Stimulated activated CD4-positive, alpha-beta T cell treated with anti-CD3 and anti-CD28 coated beads, Interleukin-1b, Interleukin-23, amount 100 ng/mL, for 4 hours (primary cell): Measurements from ENCODE around the gene SORBS2.

Experiments
- DNase-seq, 2 donors: peaks; one replicate each; pipeline ENCODE4 v3.0.0-alpha.2; 2020; ENCODE audit warnings: low read depth in 2 of 2

SORBS2 gene

DNA sequence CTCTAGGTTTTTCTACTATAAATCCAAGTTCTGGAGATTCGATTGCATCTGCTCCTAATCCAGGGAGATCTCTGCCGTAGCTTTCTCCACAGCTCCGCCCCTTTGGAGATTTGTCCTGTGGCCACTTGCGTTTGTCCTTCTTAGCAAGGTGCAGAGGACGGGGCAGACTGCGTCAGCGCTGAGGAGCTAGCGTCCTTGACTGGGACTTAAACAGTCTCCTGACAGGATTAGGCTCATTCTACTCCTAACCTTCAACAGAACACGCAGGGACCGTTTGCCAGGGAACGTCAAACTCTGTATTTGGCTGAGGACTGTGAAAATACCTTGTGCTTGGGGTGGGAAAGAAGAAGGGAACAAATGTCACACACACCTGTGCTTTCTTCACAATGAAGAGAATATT is 38.6 kb downstream of the SORBS2 start:
- DNase-seq = no peak

DNA sequence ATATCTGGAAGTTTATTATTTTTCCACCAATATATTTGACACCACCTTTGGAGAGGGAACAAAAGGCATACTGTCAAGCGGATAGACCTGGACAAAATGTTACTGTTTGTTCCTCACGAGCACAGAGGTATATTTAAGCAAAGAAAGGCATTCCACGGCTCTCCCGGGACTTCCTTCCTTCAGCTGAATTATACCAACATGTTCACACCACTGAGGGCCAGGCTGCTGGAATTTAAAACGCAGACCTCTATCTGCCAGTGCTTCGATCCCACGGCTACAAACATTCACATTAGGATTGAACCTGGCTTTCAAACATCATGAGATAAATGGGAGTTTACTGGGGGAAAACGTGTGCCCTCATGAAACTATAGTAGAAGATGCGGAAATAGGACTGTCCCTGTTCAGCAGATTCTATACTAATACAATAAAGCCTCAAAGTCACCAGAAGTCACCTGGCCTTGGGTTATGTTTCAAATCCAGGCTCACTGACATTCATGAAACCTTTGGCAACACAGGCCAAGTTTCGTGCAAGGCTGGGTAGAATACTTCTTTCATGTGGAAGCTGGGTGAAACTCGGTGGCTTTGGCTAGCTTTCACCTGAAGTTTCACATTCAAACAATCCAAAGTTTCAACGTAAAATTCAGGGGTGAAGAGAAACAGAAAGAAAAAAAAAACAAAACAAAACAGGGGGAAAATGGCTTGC is 39.5 kb downstream of the SORBS2 start:
- no peak for DNase-seq

DNA sequence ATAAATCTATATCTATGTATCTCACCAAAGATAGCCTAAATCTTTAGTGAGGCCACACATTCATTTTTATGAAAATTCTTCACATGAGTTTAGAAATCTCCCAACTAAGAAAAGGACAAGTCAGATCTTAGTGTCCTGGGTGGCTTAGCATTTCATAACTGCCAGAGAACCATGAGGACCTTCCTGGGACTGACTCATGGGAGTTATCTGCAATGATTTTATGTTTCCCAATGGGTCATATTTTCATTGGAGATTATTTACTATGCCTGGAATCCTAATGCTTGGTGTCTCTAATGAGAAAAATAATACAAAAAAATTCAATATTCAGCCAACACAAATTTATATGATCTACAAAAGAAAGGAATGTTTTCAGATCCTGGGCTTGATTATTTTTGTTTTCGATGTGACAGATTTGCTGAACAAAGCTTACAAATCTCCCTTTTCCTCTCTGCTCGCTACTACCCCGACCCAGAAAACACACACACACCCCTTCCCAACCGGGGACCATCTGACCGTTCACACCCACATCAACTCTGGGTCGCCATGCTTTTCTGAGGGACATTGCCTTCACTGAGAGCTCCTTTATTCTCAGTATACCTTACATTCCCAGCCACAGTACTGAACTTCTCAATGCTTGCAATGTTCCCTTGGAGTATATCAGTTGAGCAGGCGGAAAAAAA is 40.1 kb downstream of the SORBS2 start:
- no peak for DNase-seq

DNA sequence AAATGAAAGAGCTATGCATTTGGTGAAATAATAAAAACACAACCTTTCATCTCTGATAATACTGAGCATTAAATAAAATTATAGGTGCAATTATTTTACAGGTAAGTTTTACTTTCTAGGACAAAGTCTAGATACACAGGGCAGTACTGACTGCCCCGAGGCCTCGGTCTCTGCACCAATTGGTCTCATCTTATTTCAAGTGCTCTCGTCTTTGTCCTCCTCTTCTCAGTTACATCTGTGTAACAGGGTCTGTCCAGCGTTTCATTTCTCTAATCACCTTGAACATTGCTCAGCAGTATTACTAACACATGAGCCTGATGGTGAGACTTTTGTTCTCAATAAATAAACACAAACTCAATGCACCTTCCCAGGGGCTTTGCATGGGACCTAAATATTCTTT is 44.5 kb downstream of the SORBS2 start:
- no peak for DNase-seq

DNA sequence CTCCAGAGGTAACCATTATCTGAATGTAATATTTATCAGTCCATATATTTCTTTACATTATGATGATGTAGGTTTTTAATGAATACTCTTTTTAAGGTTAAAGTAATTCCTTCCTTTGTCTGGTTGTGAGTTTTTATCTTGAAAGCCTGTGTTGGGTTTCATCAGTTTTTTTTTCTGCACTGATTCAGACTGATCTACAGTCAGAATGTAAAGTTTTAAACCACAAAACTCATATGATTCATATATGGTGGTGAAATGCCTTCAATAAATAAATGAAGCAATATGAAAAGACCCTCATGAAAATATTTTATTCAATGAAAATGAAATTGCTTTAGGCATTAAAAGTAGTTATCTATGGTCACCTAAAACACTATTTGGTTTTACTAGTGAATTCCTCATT is 47.1 kb downstream of the SORBS2 start:
- no peak for DNase-seq

DNA sequence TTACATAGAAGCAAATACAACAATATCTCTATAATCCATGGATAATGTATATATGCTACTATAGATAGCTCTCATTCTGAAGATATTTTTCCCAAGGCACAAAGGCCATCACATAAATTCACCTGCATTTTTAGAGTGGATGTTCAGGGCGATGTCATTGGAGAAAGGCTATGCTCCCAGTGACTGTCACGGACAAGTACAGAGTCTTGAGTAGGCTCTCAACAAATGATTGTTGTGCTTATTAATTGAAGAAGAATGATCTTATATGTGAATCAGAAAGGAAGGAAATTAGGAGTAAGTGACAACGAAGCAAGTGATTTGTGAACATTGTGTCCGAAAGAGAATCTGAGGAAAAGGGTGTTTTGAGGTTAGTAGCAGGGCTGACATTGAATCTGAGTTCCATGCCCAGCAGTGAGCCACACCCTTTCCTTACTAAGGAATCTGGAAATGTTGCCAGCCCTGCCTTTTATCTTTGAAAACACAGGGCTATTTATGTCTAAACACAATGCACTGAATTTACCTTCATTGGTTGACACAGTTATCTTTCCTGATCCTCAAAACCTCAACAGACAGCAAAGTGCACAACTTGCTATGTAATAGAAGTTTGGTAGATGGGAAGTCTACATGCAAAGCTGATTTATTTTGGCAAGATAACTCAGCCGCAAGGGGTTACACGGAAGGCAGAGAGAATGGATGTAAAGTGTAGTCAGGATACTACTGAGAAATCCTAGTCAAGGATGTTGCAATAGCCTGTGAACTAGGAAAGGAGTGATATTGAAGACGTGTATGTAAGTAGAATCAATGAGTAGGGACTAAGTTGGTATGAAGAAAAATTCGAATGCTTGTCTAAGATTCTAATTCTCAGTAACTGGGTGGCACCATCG is 50.4 kb downstream of the SORBS2 start:
- no peak for DNase-seq

DNA sequence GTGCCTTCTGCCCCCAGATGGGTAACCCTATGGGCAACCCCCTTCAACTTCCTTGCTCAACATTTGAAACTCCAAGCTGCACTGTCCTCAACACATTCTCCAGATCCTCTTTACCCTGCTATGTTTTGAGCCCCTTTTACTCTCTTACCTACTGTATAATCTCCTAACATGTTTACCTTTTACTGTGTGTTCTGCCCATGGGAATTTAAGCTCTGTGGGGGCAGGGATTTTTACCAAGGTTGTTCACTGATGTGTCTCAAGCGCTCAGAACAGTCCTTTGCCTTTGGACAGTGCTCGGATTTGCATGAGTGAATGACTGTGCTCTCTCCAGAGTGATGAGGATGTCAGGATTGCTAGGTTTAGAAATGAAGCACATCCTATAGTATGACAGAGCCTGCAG is 53.2 kb downstream of the SORBS2 start:
- DNase-seq = no peak

DNA sequence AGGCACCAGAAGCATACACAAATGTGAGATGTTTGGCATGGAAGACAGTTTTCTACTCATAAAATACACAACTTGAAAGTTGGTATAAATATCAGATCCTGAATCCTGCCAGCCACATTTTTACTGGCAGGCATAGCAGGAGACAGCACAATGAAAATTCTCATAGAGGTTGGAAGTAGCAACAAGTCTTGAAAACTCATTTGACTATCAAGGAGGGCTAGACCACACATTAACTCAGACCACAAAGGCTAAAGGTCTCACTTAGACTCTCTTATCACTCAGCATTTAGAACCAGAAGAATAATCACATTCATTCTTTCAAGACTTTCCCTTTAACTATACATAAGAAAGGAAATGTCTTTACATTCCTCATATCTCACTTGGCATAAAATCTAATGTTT is 56.5 kb downstream of the SORBS2 start:
- no peak for DNase-seq

DNA sequence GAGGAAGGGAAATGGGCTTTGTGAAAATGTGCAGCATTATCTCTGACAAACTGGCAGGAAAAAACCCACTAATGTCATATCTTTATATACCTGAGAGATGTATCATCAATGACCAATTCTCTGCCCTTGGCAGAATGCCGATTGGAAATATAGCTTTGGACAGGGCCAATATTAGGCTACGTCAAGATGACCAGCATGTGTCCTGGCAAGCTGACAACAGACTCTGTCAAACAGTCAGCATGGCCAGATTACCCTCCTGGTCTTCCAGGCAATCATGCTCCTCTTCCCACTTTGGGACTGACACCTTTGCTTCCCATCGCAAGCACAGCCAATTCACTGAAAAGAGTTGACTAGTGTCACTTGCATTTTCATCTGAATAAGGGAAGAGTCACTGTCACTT is 57.0 kb downstream of the SORBS2 start:
- no peak for DNase-seq

DNA sequence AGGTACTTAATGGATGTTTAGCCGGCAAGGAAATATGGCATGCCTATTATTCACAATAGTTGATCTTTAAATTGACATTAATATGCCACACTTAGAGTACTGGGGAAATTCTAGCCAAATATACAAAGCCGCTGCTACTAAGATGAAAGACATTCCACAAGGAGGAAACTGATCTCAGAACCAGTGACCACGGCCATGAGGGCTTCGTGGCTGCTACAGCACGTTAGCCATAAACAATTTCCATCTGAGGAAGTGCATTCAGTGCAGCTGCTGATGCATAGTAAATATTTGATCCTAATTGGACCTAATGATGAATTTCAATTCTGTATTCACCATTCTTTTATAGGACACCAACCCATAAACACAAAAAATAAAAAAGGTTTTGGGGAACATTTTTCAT is 59.1 kb downstream of the SORBS2 start:
- DNase-seq = no peak

DNA sequence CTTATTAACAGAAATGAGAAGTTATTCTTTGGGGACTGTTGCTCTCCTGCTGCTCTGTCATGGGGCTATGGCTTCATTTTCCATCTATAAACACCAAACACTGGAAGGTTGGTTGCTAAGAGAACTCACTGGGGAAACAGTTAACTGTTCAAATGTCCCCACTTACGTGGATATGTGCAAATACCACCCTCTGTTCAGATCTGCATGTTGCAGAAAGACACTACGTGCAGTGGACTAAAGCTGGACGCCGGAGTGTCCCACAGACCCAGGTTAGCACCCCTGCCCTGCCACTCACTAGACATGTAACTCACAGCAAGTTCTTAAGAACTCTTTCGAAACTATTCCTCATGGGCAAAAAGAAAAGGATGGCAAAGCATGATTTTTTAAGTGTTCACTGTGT is 62.1 kb downstream of the SORBS2 start:
- DNase-seq = no peak

DNA sequence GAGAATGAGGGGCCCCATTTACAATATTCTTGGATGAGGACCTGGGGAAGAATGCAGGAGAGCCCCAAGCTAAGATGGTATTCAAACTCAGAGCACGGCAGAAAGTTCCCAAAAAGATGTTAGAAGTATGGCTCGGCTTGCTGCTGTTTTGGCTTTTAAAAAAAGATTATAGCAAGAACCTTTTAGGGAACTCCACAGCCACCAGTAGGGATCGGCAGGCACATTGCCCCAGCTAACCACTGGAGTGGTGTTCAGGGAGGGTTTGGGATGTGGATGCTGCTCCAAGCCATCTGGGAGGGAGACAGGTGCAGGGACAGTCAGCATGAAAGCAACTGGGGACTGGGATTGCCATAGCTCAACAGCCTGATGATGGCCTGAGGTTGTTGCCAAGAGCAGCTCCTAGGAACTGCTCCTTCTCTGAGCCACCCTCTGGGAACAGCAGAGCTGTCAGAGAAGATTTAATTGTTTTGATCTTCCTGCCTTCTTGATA is 63.0 kb downstream of the SORBS2 start:
- no peak for DNase-seq

DNA sequence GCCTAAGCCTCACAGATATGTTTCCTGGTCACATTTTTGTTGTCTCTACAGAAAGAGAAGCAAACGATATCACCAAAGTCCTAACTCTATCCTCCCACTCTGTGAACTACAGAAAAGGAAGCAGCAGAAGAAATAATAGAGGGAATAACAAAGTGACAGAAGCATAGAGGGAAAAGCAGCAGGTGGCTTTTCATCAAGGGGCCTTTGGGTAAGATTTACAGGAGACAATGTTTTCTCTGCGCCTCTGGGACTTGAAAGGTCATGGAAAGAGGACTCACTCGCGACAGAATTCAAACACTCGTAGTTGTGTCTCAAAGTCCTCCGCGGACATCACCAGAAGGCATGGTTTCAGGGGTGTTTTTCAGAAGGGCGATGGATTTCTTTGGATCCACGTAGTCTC is 66.1 kb downstream of the SORBS2 start:
- no peak for DNase-seq

DNA sequence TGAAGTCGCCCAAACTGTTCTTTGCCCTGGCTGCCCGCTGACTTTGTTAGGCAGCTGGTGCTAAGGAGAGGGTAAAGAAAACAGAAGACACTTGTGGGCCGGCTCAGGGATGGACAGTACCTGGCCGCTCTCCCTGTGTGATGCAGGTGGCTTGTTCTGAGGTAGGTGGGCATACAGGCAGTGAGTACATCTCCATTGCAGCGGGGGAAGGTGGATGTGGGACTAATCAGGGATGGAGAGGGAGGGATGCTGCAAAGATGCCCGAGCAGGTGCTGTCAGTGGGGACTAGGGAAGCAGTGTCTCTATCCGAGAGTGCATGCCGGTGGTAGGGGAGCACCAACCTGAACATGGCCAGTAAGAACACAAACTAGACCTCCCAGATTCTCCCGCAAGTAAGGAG is 67.0 kb downstream of the SORBS2 start:
- no peak for DNase-seq

DNA sequence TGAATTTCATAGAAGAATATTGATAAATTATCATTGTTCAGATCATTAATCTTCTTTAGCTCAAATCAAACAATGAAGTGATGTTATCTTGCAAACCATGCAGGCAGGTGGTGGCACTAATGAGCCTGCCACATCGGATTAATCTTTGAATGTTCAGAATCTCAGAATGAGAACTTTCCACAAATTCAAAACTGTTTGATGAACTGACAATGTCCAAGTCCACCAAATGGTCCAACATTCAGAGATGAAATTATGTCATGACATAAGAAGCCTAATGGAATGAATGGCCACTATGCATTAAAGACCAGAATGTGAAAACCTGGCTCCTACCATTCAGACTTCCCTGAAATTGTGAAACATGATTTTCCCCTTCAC is 67.5 kb downstream of the SORBS2 start:
- DNase-seq = no peak

DNA sequence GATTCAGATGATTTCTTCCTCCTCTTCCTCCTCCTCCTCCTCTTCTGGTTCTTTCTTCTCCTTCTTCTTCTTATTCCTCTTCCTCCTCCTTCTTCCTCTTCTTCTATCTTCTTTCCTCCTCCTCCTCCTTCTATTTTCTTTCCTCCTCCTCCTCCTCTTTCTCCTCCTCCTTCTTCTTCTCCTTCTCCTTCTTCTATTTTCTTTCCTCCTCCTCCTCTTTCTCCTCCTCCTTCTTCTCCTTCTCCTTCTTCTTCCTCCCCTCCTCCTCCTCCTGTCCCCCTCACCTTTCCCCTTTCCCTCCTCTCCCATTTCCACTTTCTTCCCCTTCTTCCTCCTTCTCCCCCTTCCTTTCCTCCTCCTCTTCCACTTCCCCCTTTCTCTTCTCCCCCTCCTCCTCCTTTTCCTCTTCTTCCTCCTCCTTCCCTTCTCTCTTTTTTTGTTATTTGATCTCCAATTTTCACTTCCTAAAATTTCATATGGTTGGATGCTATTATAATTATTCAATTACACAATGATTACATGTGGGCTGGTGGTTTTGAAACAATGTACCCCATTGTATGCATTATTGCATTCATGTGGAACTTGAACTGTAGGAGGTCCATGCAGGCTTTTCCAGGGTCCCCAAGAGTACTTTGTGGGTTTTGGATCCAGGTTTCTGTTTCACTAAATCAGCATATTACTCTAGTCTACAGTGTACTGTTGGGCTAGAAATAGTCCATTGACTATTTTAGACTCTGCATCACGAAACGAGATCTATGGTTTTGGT is 68.1 kb downstream of the SORBS2 start:
- no peak for DNase-seq

DNA sequence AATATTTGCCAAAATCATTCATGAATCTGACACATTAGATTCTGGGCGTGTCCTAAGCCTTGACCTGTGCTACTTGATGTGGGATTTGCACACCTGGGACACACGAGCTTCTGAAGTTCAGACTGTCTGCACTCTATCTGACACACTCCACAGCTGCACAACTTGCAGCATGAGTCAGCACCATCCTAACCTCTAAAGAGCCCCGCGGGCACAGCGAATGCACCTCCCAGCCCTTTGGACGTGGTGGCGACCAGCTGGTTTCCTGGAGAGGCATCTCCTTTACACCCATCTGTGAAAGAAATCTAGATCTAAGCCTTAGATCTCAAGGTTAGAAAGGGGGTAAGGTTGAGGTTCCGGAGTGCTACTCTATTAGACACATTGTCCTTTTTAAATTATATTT is 69.2 kb downstream of the SORBS2 start:
- no peak for DNase-seq

DNA sequence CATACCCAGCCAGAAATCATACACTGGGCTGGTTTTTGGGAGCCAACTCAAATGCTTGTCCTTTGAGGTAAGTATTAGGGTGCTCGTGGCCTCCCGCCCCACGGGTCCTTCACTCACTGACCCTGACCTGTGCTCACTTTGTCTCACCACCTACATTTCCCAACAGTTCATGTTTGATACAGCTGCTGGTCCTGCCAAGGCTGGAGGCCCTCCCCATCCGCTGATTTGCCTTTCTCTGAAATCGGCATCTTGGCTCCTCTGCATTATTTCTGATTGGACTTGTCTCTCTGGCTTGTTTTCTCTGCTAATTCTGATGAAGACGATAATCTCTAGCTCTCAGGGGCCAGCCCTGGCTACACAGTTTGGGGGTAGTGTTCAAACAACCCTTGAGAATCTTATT is 70.2 kb downstream of the SORBS2 start:
- no peak for DNase-seq

DNA sequence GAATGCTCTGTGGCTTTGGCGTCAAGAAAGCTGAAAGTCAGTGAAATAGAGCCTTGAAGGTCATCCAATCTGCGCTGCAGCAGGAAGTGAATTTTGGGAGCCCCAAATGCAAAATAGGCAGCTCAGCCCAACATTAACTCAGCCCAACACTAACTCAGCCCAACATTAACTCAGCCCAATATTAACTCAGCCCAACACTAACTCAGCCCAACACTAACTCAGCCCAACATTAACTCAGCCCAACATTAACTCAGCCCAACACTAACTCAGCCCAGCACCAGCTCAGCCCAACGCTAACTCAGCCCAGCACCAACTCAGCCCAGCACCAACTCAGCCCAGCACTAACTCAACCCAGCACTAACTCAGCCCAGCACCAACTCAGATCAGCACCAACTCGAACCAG is 71.5 kb downstream of the SORBS2 start:
- no peak for DNase-seq

DNA sequence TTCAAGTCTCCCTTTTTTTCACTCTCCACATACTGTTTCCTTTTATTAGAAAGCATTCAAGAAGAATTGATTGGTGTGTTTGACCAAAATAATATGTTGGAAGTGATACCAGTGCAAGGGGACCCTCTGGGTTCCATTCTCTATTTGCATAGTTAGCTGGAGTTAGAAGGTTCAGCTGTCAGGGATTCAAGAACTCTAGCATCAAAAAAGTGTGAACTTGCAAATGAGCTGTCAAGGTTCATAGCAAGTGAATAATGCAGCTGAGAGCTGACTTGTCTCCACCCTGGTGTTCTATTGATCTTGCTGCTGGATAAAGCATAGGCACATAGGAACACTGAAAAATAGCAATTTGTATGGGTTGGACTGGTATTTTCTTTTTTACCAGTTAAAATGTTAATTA is 73.2 kb downstream of the SORBS2 start:
- DNase-seq = no peak

DNA sequence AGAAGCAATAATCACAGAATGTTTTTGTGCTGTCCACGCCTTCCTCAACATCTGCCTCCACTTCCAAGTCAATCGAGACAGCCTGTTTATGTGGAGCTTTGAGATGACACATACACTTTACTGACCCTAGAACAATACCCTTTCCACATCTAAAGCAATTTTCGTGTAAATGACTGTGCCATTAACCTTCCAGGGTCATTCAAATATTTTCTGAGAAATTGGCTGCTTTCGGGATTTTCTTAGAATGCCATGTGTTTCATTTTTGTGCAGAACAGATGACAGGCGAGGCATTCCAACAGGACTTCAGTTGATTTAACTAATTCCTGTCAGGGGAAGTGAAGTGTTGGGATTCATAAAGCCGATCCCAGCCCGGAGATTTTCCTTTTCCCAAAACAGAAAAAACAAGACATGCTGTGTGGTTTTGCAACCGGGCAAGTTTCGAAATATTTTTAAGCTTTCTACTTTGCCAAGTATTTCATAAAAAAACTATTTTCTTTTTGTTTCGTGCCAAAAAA is 73.9 kb downstream of the SORBS2 start:
- DNase-seq = no peak
